ENCODE measurements around the gene SLC35A2. TPM values are rescaled to one million over a fixed set of nuclear protein-coding genes. Genes with fewer than 3 reads are reported as not detected.

Gene SLC35A2
- total RNA-seq (10 to 100 TPM; 23.4 to 40.7 TPM), polyA plus RNA-seq (10 to 100 TPM; 16.7 to 41.2 TPM)
- long read RNA-seq, donor 1, partial matches to known transcripts: 0 of 5 reads
- long read RNA-seq, donor 1, other reads (novel, unspliced or antisense): 0 of 5 reads
- long read RNA-seq, donor 2, partial matches to known transcripts: 0 of 4 reads
- long read RNA-seq, donor 2, other reads (novel, unspliced or antisense): 0 of 4 reads
- long read RNA-seq, donor 3, partial matches to known transcripts: 0 of 4 reads
- long read RNA-seq, donor 3, other reads (novel, unspliced or antisense): 0 of 4 reads
- long read RNA-seq, donor 4, partial matches to known transcripts: 0 of 1 reads
- long read RNA-seq, donor 4, other reads (novel, unspliced or antisense): 0 of 1 reads
- long read RNA-seq, donor 5, partial matches to known transcripts: 0 of 8 reads
- long read RNA-seq, donor 5, other reads (novel, unspliced or antisense): 0 of 8 reads

DNA sequence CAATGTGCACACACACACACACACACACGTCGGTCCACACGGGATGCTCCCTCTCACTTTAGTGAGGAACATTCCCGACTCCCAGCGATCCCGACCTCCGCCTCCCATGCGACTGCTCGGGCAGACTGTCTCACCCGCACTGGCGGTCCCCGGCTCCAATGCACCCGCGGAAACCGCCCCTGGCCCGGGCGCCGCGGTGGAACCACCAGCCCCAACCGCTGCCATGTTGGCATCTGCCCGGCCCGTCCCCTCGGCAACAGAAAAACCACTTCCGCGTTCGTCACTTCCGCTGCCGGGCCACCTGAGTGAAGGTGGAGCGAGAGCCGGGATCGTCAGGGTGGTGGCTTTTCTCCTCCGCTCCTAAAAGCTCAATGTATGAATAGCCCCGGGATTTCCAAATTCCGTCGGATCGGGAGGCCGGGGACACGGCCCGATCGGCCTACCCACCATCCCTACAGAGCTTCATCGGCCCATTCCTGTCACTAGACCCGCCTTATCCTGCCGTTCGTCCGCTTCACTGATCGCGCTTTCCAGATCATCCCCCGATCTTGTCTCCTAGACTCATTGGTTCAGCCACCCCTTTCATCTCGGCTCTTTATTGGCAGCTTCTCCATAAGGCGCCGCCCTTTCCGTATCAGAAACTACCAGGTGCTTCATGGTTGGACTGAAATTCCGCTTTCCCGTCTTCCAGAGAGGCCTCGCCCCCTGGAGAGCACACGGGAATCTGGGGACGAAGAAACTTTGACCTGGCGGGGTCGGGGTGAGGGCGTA is at the start of gene SLC35A2:
TSS of gene SLC35A2 (minus strand) at position 235 of the 771 bp plus-strand sequence. CDS start at position 225, 10 bp downstream.
- Histone ChIP-seq H3K27me3 (ENCODE audit: control insufficient read depth in 3 of 3, insufficient read depth in 3 of 3, low read length in 2 of 3) (no peaks in the 10 kb centered on the region), H3K9me3 (ENCODE audit: control insufficient read depth in 4 of 4, insufficient read depth in 3 of 4, low read length in 3 of 4) (peaks cover 0 to 4% (median 0%) of the 10 kb centered on the region in 4 donors), H3K4me1 (ENCODE audit: control insufficient read depth in 5 of 5, insufficient read depth in 5 of 5, low read length in 5 of 5) (peaks cover 0 to 8% (median 5%) of the 10 kb centered on the region in 5 donors), H3K27ac (ENCODE audit: low read depth in 1 of 2, low read length in 1 of 2) (peak within 1 kb of the TSS; percentile 76 to 81), H3K36me3 (ENCODE audit: control insufficient read depth in 4 of 4, insufficient read depth in 4 of 4, low read length in 4 of 4) (peaks cover 0 to 5% (median 0%) of the 10 kb centered on the region in 4 donors), H3K4me3 (peak within 1 kb of the TSS; percentile 62), H3K9ac (ENCODE audit: insufficient read depth in 1 of 2, low read length in 2 of 2) (peak within 1 kb of the TSS; percentile 43 to 71)
- TF ChIP-seq CTCF (IDR thresholded peaks at IDR 0.05; ENCODE audit: control extremely low read depth, extremely low read depth): no peak
- peak; percentile 80 for ATAC-seq (ENCODE audit: insufficient read depth, low FRiP score)
- DNase-seq: peak; percentile 76 to 80 (median 77)
- WGBS, 2 donors: 0 to 32% methylated on average over 43 to 60 of the region's 60 CpGs

- H3K27me3 ChIP-seq (ENCODE audit: control insufficient read depth in 3 of 3, insufficient read depth in 3 of 3, low read length in 2 of 3): no peaks in the 10 kb centered on the region
- H3K27ac ChIP-seq (ENCODE audit: low read depth in 1 of 2, low read length in 1 of 2): no peak overlapping the region
- peaks cover 0 to 31% (median 5%) of the 10 kb centered on the region in 5 donors for H3K4me1 ChIP-seq (ENCODE audit: control insufficient read depth in 5 of 5, insufficient read depth in 5 of 5, low read length in 5 of 5)
- H3K36me3 ChIP-seq (ENCODE audit: control insufficient read depth in 4 of 4, insufficient read depth in 4 of 4, low read length in 4 of 4): peaks cover 0 to 3% (median 0%) of the 10 kb centered on the region in 4 donors
- no peak for TF ChIP-seq CTCF (IDR thresholded peaks at IDR 0.05; ENCODE audit: control extremely low read depth, extremely low read depth)
- ATAC-seq (ENCODE audit: insufficient read depth, low FRiP score): no peak
- no peak for DNase-seq
- no peak overlapping the region for H3K4me3 ChIP-seq
- H3K9ac ChIP-seq (ENCODE audit: insufficient read depth in 1 of 2, low read length in 2 of 2): no peak overlapping the region
- H3K9me3 ChIP-seq (ENCODE audit: control insufficient read depth in 4 of 4, insufficient read depth in 3 of 4, low read length in 3 of 4): peaks cover 0 to 2% (median 0%) of the 10 kb centered on the region in 4 donors
- WGBS, 2 donors: 69 to 79% methylated on average over 2 of the region's 2 CpGs
These were observed 48.8 kb upstream of the SLC35A2 start for GRCh38 chrX:48960291-48960690.

GRCh38 chrX:48958635-48959094 is 47.2 kb upstream of the SLC35A2 start:
- TF ChIP-seq CTCF (IDR thresholded peaks at IDR 0.05; ENCODE audit: control extremely low read depth, extremely low read depth): no peak
- WGBS, 2 donors: 0 to 34% methylated on average over 19 to 21 of the region's 21 CpGs
- no peak for ATAC-seq (ENCODE audit: insufficient read depth, low FRiP score)

More at GRCh38 chrX:48958635-48959094, 47.2 kb upstream of the SLC35A2 start:
- Histone ChIP-seq H3K4me1 (ENCODE audit: control insufficient read depth in 5 of 5, insufficient read depth in 5 of 5, low read length in 5 of 5) (peaks cover 0 to 32% (median 5%) of the 10 kb centered on the region in 5 donors), H3K9me3 (ENCODE audit: control insufficient read depth in 4 of 4, insufficient read depth in 3 of 4, low read length in 3 of 4) (peaks cover 0 to under 1% (median 0%) of the 10 kb centered on the region in 4 donors), H3K4me3 (peak overlapping the region; percentile 16), H3K36me3 (ENCODE audit: control insufficient read depth in 4 of 4, insufficient read depth in 4 of 4, low read length in 4 of 4) (peaks cover 0 to 5% (median 2%) of the 10 kb centered on the region in 4 donors), H3K27ac (ENCODE audit: low read depth in 1 of 2, low read length in 1 of 2) (peak overlapping the region; percentile 87 to 90), H3K27me3 (ENCODE audit: control insufficient read depth in 3 of 3, insufficient read depth in 3 of 3, low read length in 2 of 3) (no peaks in the 10 kb centered on the region), H3K9ac (ENCODE audit: insufficient read depth in 1 of 2, low read length in 2 of 2) (peak overlapping the region in 1 of 2 donors; percentile 89)
- DNase-seq: peak in 2 of 3 donors; percentile 38 to 49

Measured in lung (tissue), 16 donors.